GM18511 (cell line): ENCODE measurements around the gene BTG2.

Experiments used
- ATAC-seq: cut with Tn5 transposase; IDR thresholded peaks from one replicate; pipeline ENCODE4 v1.9.1; 2021; ENCODE audit warnings: mild to moderate bottlenecking, moderate library complexity; ENCODE audit not compliant: unreplicated experiment

The BTG2 gene

GRCh38 chr1:203335503-203335902 lies 30.2 kb downstream of the BTG2 start:
- no peak for ATAC-seq

GRCh38 chr1:203336097-203336496 lies 30.8 kb downstream of the BTG2 start:
- ATAC-seq, result no peak

DNA sequence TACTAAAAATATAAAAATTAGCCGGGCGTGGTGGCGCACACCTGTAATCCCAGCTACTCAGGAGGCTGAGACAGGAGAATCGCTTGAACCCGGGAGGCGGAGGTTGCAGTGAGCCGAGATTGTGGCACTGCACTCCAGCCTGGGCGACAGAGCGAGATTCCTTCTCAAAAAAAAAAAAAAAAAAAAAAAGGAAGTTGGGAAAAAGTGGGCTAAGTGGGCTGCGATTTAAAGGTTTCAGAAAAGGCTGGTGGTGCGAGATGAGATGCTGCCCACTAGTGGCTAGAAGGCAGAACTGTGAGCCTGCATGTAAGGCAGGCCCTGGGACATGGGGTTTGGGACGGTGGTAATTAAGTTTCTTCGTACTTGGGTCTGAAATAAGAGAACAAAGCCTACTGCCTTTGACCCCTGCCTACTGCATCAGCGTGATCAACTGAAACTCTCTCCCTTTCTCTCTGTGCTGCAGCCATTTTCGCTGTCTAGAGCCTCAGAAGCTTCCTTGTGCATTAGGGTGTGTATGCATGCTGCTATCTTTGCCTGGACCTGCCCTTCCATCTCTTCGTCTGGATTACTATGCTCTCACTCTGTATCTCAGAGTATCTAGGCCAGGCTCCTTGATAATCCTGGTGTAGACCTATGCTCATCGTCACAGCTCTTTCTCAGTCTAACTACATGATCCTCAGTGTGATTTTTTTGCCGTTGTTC lies 33.2 kb downstream of the BTG2 start:
- no peak for ATAC-seq

DNA sequence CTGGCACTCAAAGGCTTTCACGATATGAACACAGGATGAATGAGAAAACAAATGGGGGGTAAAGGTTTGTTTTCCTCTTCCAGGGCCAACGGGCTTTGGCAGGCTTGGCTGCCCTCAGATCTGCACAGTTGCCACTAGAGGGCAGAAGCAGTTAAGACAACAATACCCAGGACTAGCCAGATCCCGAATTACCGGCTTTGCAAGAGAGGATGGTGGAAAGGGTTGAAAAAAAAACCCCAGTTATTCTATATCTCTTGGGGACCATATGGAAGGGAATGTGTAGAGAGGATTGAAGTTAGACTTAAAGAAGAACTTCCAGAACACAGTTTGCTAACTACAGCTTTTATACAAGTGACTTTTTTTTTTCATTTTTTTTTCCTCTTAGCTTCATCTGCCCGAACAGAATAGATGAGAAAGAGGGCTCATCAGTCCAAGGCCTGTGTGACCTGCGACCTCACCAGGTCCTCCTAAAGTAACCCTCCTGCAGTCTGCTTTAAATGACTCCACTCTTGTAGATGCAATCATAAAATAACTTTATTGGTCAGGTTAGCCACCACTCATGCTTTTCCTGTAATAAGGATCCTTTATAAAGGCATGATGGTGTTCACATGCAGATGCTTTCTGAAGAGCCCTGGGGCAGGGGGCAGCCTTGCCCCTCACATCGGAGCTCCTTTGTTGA lies 34.9 kb downstream of the BTG2 start:
- ATAC-seq, result no peak

- ATAC-seq, result no peak
Measured at GRCh38 chr1:203342192-203342940, 37.0 kb downstream of the BTG2 start.

GRCh38 chr1:203343956-203344754 lies 38.8 kb downstream of the BTG2 start:
- no peak for ATAC-seq

DNA sequence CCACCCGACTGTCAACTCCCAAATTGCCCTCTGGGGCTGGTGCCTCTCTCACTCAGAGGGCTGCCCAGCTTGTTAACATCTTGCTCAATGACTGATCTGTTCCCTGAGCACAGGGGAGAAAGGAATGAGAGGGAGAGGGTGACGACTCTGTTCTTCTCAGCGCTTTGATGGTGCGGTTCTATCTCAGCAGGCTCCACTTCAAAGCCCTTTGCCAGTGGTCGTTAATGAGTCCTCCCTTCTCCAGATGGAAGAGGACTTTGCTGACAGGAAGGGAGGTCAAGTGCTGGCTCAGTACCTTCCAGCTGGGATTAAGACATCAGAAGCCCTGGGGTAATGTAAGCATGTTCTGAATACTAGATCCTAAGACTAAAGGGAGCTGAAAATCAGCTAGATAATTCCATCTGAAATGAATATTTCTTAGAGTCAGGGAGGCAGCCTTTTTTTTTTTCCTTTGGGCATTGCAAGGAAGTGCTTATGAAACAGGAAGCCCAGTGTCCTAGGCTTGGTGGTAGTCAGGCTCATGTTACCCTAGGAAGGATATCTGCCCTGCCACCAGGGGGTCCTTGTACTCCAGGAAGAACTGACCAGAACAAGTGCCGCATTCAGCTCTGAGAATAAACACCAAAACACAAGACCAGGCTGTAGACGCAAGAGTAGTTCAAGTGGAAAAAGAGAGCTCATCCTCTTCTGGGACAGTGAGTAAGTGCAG lies 40.9 kb downstream of the BTG2 start:
- ATAC-seq, result no peak

DNA sequence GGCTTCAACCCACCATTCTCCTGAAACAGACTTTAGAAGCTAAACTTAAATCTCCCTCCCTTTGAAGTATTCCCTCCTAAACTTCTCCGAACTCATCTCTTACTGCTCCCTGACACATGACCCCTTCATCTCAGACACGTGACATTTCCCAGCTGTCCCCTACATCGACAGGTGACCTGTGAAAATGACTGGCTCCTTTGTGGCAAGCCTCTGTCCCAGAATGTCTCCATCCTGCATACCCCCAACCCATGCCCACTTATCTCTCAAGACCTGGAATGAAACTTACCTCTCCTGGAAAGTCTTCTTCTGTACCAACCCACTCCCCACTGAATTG lies 41.4 kb downstream of the BTG2 start:
- no peak for ATAC-seq

- ATAC-seq, result no peak
Measured at GRCh38 chr1:203349166-203349565, 43.8 kb downstream of the BTG2 start.

DNA sequence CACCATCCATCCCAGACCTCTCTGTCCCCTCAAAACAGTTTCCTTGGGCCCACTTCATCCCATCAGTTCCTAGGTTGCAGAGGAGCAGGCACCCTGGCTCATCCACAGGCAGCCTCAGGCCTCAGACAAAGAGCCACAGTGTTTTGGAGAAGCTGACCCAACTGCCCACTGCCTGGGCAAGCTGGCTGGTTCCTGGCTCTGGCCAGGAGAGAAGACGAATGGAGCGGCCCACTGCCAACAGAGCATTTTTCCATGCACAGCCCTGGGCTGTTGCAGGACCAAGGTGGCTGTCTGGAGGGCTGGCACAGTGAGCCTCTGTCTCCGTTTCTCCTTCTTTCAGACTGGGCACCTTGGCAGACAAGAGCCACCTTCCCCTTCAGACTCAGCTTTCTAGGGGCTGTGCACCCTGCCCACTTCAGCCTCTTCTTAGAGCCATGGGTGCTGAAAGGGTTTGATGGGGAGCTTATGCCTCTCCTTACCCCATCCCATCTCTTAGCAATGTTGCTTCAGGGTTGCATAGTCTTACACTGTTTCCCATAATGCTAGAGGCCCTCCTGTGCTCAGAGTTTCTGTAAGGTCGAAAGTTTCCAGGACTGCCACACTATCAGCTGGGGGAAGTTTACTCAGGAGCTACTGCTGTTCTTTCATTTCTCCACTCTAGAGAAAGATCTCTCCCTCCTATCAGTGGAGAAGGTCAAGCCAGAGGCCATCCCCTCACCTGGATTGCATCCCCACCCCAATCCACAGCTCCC lies 44.6 kb downstream of the BTG2 start:
- ATAC-seq, result no peak

DNA sequence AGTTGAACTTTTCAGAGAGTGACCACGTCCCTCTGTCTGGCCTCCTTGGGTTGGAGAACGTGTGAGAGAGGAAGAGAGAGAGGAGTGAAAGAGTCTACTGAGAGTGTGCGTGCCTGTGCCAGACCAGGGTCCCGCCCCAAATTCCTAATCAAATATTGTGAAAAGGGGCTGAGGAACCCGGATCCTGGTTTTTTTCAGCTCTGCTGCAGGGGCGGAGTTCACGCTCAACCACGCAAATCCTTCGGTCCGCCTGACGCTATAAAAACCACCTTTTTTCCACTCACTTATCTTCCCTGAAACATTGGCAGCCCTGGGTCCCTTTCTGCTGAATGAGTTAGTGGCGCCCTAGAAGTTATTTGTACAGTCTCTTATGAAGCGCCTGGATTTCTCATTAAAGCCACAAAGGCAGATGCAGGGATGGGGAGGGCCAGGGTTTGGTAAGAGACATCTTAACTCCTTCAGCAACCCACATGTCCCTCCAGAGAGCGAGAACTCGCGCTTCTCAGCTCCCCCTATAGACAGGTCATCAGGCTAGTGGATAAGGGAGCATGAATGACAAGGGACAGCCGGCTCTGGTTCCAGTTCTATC lies 45.8 kb downstream of the BTG2 start, which contains the start of gene FMOD:
FMOD (minus strand) TSS at position 86 of the 589 bp plus-strand sequence. CDS start 2,852 bp downstream, outside the sequence.
- no peak for ATAC-seq

DNA sequence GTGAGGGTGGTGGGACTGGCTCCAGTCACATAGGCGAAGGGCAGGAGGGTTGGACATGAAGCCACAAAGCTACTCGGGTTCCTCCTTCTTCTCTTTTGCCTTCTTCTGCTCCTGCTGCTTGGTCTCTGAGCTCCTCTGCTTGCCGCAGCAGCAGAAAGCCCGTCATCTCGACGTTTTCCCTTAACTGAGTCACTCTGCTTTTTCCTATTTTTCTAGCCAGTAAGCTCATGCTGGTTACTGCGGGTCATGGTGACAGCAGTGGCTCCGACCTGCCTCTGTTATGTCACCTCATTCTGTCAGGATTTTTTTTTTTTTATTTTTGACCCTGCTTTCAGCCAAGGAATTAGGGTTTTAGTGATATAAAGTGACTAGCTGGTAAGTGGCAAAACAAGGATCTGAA lies 48.2 kb downstream of the BTG2 start:
- no peak for ATAC-seq

DNA sequence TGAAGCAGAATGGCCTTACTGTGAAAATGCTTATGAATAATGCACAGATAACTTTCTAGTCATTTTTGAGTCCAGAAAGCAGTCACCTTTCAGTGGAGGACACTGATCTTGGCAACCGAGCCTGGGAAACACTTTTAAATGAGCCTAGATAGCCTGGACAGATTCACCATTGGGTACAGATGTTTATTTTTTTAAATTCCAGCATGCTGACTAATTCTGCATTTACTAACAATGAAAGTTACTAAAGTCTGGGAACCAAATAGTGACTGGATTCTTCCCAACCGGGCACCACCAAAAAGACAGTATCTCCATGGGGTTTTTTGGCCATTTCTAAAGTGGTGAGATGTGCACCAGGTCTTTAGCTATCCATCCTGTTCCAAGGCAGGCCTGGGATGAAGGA lies 48.9 kb downstream of the BTG2 start:
- no peak for ATAC-seq

DNA sequence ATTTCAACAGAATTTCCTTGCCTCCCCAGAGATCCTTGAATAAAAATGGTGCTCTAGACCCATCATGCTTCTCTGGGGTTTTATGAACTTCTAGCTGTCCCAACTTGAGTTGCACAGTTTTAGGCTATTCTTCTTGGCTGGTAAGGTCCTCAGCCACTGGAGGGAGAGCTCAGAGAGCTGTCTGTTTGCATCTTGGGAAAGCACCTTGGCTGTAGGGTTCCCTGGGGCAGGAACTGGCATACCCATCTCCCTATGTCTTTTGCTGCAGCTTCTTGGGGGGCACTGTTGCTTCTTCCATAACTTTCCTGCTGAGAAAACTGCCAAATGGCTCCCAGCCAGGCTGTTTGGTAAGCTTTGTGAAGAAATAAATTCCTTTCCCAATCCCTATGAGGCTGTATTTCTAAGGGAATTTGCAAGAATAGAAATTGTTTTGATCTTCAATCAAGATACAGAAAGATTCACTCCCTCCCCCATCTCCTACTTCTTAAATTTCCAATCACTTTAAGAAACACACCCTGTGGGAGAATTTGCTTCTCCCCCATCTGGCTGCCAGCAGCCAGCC lies 53.8 kb downstream of the BTG2 start:
- ATAC-seq, result no peak
